B cell (primary cell): ENCODE measurements around the gene SNTG2.

Experiments used
- EZH2 ChIP-seq: IDR thresholded peaks from 2 replicates; pipeline ENCODE4 v1.6.1; 2012; ENCODE audit warnings: borderline replicate concordance, low read depth, mild to moderate bottlenecking, moderate library complexity, low read length; ENCODE audit not compliant: insufficient read depth, poor library complexity, severe bottlenecking
- TF ChIP-seq, protein P1 (sequence below): fragments of 200-600 bp; IDR thresholded peaks from one replicate; pipeline ENCODE4 v1.8.0; 2022; ENCODE audit warnings: antibody characterized with exemption, mild to moderate bottlenecking

DNA sequence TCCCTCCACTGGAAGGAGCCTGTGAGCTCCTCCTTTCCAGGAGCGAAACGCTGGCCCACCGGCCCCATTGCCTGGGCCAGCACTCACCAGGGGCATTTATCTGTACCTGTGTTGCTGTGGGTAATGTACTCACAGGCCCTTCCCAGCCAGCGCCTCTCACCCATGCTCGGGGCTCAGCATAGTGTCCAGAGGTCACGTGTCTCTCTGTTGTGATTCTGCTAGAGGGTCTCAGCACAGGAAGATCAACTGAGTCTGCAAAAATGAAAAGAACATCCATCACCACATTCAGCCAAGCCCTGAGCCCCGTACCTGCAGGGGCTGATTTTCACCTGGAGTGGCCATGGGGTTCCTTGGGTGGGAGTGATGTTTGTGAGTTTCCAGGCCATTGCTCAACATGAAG is 359.6 kb downstream of the SNTG2 start:
- TF ChIP-seq, protein P1, sequence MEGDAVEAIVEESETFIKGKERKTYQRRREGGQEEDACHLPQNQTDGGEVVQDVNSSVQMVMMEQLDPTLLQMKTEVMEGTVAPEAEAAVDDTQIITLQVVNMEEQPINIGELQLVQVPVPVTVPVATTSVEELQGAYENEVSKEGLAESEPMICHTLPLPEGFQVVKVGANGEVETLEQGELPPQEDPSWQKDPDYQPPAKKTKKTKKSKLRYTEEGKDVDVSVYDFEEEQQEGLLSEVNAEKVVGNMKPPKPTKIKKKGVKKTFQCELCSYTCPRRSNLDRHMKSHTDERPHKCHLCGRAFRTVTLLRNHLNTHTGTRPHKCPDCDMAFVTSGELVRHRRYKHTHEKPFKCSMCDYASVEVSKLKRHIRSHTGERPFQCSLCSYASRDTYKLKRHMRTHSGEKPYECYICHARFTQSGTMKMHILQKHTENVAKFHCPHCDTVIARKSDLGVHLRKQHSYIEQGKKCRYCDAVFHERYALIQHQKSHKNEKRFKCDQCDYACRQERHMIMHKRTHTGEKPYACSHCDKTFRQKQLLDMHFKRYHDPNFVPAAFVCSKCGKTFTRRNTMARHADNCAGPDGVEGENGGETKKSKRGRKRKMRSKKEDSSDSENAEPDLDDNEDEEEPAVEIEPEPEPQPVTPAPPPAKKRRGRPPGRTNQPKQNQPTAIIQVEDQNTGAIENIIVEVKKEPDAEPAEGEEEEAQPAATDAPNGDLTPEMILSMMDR: no peak
- TF ChIP-seq EZH2: no peak
